ENCODE measurements around the gene POLR2C. TPM values are rescaled to one million over a fixed set of nuclear protein-coding genes. Genes with fewer than 3 reads are reported as not detected.
A peak's percentile ranks its signal among the peaks of the same experiment; 100 is the strongest.

Gene POLR2C
- total RNA-seq, 1 experiment from 2014 or later = 69.4 TPM

DNA sequence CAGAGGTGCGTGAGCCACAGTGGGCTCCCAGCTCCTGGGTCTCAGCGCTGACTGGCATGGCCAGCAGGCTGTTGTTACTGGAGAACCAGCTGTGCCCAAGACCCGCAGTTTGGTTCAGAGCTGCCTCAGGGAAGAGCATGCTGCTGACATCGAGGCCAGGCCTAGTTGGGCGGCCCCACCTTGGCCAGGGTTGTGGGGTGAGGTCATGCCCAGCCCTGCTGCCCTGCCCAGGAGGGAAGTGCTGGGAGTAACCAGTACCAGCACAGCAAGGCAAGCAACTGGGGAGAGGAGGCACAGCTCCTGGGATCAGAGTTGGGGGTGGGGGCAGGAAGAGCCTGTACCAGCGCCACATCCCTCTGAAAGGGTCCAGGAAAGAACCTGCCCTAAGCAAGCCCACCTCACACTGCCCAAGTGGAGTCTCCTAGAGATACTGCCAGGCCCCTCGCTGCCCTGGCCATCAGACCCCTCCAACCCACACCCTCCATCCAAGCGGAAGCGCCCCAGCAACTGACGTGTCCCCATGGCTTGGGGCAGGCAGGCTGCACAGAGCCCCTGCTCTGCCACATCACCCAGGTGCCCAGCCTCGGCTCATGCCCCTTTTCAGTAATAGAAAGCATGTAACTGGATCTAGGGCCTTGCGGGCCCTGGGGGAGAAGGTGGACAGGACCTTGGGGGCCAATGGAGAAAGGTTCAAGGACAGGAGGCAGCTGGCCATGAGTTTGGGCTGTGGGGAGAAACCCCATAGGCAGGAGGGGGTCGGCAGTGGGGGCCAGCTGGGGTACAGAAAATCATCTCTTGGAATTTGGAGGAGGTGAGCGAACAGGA lies 22.8 kb downstream of the POLR2C start:
- no peak for DNase-seq
- Mint-ChIP-seq H3K27me3 (ENCODE audit: unreplicated experiment) (no peaks in the 10 kb centered on the region), H3K4me1 (ENCODE audit: low read depth, unreplicated experiment) (peaks cover 20% of the 10 kb centered on the region), H3K4me3 (ENCODE audit: low read depth, unreplicated experiment) (peak overlapping the region; percentile 90), H3K36me3 (ENCODE audit: insufficient read depth, unreplicated experiment) (peaks cover 13% of the 10 kb centered on the region), H3K9me3 (ENCODE audit: low read depth, unreplicated experiment) (no peaks in the 10 kb centered on the region), H3K27ac (ENCODE audit: unreplicated experiment) (peak overlapping the region; percentile 33)
- TSS peak; percentile 47 for BruUV-seq (replicated peaks)
- intact Hi-C loops (cut with micrococcal nuclease; ENCODE audit: unreplicated experiment) = no loop called here
- TF ChIP-seq, protein P1, sequence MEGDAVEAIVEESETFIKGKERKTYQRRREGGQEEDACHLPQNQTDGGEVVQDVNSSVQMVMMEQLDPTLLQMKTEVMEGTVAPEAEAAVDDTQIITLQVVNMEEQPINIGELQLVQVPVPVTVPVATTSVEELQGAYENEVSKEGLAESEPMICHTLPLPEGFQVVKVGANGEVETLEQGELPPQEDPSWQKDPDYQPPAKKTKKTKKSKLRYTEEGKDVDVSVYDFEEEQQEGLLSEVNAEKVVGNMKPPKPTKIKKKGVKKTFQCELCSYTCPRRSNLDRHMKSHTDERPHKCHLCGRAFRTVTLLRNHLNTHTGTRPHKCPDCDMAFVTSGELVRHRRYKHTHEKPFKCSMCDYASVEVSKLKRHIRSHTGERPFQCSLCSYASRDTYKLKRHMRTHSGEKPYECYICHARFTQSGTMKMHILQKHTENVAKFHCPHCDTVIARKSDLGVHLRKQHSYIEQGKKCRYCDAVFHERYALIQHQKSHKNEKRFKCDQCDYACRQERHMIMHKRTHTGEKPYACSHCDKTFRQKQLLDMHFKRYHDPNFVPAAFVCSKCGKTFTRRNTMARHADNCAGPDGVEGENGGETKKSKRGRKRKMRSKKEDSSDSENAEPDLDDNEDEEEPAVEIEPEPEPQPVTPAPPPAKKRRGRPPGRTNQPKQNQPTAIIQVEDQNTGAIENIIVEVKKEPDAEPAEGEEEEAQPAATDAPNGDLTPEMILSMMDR (IDR thresholded peaks at IDR 0.05; ENCODE audit: unreplicated experiment) = no peak
- CTCF ChIA-PET = interaction anchor here (1.0 kb wide), 1 partner anchor 51 kb away, joined by 3 read pairs; no protein-coding TSS in a partner anchor

DNA sequence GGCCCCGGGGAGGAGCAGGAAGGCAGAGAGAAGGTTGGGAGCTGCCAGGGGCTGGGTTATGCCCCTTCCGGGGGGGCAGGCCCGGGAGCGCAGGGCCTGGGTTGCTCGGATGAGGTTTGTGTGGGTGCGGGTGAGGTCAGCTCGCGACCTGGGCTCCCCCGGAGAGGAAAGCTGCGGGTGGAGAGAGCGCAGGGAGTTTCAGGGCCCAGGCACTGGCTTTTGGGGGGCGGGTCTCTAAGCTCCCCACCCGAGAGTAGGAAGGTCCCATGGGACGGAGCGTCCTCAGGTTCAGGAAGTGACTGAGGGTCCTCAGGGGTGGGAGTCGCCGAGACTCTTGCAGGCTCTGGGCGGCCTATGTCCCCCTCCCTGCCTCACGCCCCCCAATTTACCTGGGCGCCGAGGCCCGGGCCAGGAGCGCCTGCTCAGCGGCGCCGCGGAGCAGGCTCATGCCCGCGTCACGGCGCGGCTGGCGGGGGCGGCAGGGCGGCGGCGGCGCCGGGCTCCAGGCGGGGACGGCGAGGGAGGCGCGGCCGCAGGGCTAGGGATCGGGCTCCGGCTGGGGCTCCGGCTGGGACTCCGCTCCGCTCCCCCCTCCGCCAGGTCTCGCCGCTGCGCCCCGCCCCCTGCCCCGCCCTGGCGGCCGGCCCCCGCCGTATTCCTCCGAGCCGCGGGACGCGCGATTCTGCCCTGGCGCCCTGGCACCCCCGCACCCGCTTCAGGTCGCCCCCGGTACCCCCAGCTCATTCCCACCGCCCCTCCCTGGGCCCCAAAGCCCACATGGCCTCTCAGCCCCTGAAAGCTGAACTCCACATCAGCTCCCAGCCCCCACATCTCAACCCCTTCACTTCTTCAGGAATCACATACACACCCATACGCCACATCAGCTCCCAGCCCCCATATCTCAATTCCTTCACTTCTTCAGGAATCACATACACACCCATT lies 23.7 kb downstream of the POLR2C start, which contains the start of gene DOK4:
Gene DOK4 (minus strand): TSS at position 578 of the 942 bp plus-strand sequence. CDS start 6,986 bp downstream, outside the sequence.
- BruUV-seq (replicated peaks) = no TSS peak
- peaks cover 12% of the 10 kb centered on the region for H3K4me1 Mint-ChIP-seq (ENCODE audit: low read depth, unreplicated experiment)
- H3K9me3 Mint-ChIP-seq (ENCODE audit: low read depth, unreplicated experiment) = no peaks in the 10 kb centered on the region
- TF ChIP-seq, protein P1 (IDR thresholded peaks at IDR 0.05; ENCODE audit: unreplicated experiment) = no peak
- peak within 1 kb of the TSS; percentile 90 for H3K4me3 Mint-ChIP-seq (ENCODE audit: low read depth, unreplicated experiment)
- peak within 1 kb of the TSS; percentile 33 for H3K27ac Mint-ChIP-seq (ENCODE audit: unreplicated experiment)
- H3K27me3 Mint-ChIP-seq (ENCODE audit: unreplicated experiment) = no peaks in the 10 kb centered on the region
- intact Hi-C loops (cut with micrococcal nuclease; ENCODE audit: unreplicated experiment) = no loop called here
- peaks cover 13% of the 10 kb centered on the region for H3K36me3 Mint-ChIP-seq (ENCODE audit: insufficient read depth, unreplicated experiment)
- CTCF ChIA-PET = interaction anchor here (1.0 kb wide), 1 partner anchor 52 kb away, joined by 3 read pairs; no protein-coding TSS in a partner anchor
- peak; percentile 92 for DNase-seq

DNA sequence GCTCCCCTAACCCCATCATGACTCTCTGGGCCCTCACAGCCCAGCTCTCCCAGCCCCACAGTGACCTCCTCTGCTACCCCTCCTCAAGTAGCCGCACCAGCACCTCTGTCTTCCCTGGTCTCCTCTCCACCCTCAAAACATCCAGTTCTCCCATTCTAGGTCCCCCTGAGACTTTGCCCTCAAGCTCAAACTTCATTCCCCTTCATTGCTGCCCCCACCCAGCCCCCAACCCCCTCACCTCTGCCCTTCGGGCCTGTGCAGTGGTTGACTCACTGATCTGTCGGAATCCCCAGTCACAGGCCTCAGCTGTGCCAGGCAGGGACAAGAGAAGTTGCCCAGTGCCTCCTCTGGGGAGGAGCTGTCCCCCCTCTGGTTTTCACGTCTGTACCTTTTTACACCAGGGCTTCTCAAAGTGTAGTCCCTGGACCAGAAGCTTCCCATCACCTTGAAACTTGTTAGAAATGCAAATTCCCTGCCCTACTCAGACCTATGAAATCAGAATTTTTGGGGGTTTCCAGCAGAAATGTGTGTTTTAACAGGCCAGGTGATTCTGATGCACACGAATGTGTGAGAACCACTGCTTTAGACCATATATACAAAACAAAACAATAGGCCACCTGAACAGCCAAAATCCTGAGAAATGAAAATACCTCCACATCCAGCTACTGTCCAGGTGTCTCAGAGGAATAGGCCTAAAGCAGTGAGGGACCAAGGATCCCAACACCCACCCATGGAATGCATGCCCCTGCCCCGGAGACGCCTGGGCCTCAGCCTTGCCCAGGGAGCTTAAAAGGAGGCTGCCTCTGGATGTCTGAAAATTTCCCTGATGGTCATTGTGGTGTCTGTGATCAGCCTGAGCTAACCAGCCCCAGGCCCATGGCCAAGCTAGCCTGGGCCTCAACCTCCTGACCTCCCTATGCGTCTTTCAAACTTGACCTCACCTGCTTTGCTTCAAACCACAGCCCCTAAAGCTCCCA lies 24.7 kb downstream of the POLR2C start:
- Mint-ChIP-seq H3K27me3 (ENCODE audit: unreplicated experiment) (no peaks in the 10 kb centered on the region), H3K27ac (ENCODE audit: unreplicated experiment) (peak overlapping the region; percentile 28), H3K9me3 (ENCODE audit: low read depth, unreplicated experiment) (no peaks in the 10 kb centered on the region), H3K36me3 (ENCODE audit: insufficient read depth, unreplicated experiment) (peaks cover 13% of the 10 kb centered on the region), H3K4me3 (ENCODE audit: low read depth, unreplicated experiment) (peak overlapping the region; percentile 90), H3K4me1 (ENCODE audit: low read depth, unreplicated experiment) (peaks cover 5% of the 10 kb centered on the region)
- no TSS peak for BruUV-seq (replicated peaks)
- TF ChIP-seq, protein P1 (IDR thresholded peaks at IDR 0.05; ENCODE audit: unreplicated experiment) = no peak
- CTCF ChIA-PET = interaction anchor here (0.7 kb wide), 2 partner anchors 32 to 41 kb away, joined by 3 to 4 read pairs; no protein-coding TSS in a partner anchor
- no peak for DNase-seq
- intact Hi-C loops (cut with micrococcal nuclease; ENCODE audit: unreplicated experiment) = no loop called here
